ENCODE results near the gene TUT7. TPM values are rescaled to one million over a fixed set of nuclear protein-coding genes. Genes with fewer than 3 reads are reported as not detected.

The TUT7 gene
- total RNA-seq, 1 experiment from 2014 or later, result 24.5 TPM

- CTCF ChIA-PET, result no interaction called here
- Mint-ChIP-seq H3K27me3 (ENCODE audit: low read depth) (no peaks in the 10 kb centered on the region), H3K9me3 (no peaks in the 10 kb centered on the region), H3K4me1 (peaks cover 18% of the 10 kb centered on the region), H3K36me3 (peaks cover 66% of the 10 kb centered on the region), H3K4me3 (no peak overlapping the region), H3K27ac (no peak overlapping the region)
- POLR2A ChIA-PET, result interaction anchor here (0.6 kb wide), 1 partner anchor 13 kb away, joined by 3 read pairs; no protein-coding TSS in a partner anchor
- ATAC-seq, result no peak
- no peak for DNase-seq (ENCODE audit: low spot score)
- no peak for TF ChIP-seq ZNF263 (CRISPR knock-in tag; IDR thresholded peaks at IDR 0.05; ENCODE audit: low read depth)
These were observed 29.3 kb downstream of the TUT7 start for GRCh38 chr9:86324901-86325300.

GRCh38 chr9:86324308-86324707 is 29.9 kb downstream of the TUT7 start:
- POLR2A ChIA-PET, result no interaction called here
- ATAC-seq, result peak; percentile 43; the same call in 1 of the 2 replicates
- Mint-ChIP-seq H3K4me3 (no peak overlapping the region), H3K9me3 (no peaks in the 10 kb centered on the region), H3K4me1 (peaks cover 18% of the 10 kb centered on the region), H3K36me3 (peaks cover 68% of the 10 kb centered on the region), H3K27ac (no peak overlapping the region), H3K27me3 (ENCODE audit: low read depth) (no peaks in the 10 kb centered on the region)
- CTCF ChIA-PET, result no interaction called here
- TF ChIP-seq IRF1 (CRISPR knock-in tag; IDR thresholded peaks at IDR 0.05) (no peak), FOXP4 (CRISPR knock-in tag; IDR thresholded peaks at IDR 0.05) (no peak), SOX15 (CRISPR knock-in tag; IDR thresholded peaks at IDR 0.05) (no peak), ETV6 (CRISPR knock-in tag; IDR thresholded peaks at IDR 0.05) (no peak), ZNF138 (CRISPR knock-in tag; conservative IDR thresholded peaks at IDR 0.05) (no peak), NR2C2 (CRISPR knock-in tag; IDR thresholded peaks at IDR 0.05) (no peak), TCF7 (CRISPR knock-in tag; IDR thresholded peaks at IDR 0.05; ENCODE audit: low read depth) (no peak), ZNF512 (CRISPR knock-in tag; IDR thresholded peaks at IDR 0.05; ENCODE audit: borderline replicate concordance) (no peak), ZNF532 (CRISPR knock-in tag; IDR thresholded peaks at IDR 0.05; ENCODE audit: borderline replicate concordance) (no peak), NFATC4 (CRISPR knock-in tag; IDR thresholded peaks at IDR 0.05) (no peak), ZNF416 (CRISPR knock-in tag; IDR thresholded peaks at IDR 0.05) (no peak), USF1 (CRISPR knock-in tag; IDR thresholded peaks at IDR 0.05) (no peak), OVOL2 (CRISPR knock-in tag; IDR thresholded peaks at IDR 0.05; ENCODE audit: borderline replicate concordance) (no peak), NFYB (CRISPR knock-in tag; conservative IDR thresholded peaks at IDR 0.05; ENCODE audit: low read depth) (no peak)
- DNase-seq (ENCODE audit: low spot score), result no peak
